Cardiac septum (tissue), 1 donor: ENCODE results near the gene SACM1L. TPM values are rescaled to one million over a fixed set of nuclear protein-coding genes. Genes with fewer than 3 reads are reported as not detected.

ENCODE experiments used
- DNase-seq: peaks from one replicate; pipeline ENCODE4 v3.0.0-alpha.2; 2020; ENCODE audit warnings: low spot score
- intact Hi-C: fragments of 100-400 bp; cut with DNase I; formaldehyde crosslinking; loops from one replicate; pipeline ENCODE4 v1.14.0; 2022
- total RNA-seq: library from RNA; stranded (reverse); fragmentation: NEBNext Ultra II Directional; extraction: Animal tissue kit (Norgen Biotek cat#: 25700); gene quantifications from one replicate; pipeline ENCODE4 v1.2.1, GENCODE V29; 2021
- donor health status: DM: no; HTN: no; CAD: no.

The SACM1L gene
- total RNA-seq, 1 donor from 2014 or later, result 29.6 TPM

- DNase-seq, result no peak
- intact Hi-C loops, result no loop called here
Measured at GRCh38 chr3:45758871-45759270, 69.7 kb downstream of the SACM1L start.

- DNase-seq, result no peak
- intact Hi-C loops, result loop anchor here (2.0 to 5.0 kb wide), 4 partner anchors 72 to 319 kb away; no protein-coding TSS in a partner anchor
Measured at GRCh38 chr3:45759851-45760250, 70.7 kb downstream of the SACM1L start.

GRCh38 chr3:45760878-45761711 lies 71.9 kb downstream of the SACM1L start:
- DNase-seq, result no peak
- intact Hi-C loops, result loop anchor here (2.0 to 5.0 kb wide), 4 partner anchors 71 to 318 kb away; no protein-coding TSS in a partner anchor

GRCh38 chr3:45761831-45762230 lies 72.6 kb downstream of the SACM1L start:
- intact Hi-C loops, result loop anchor here (2.0 to 5.0 kb wide), 4 partner anchors 70 to 317 kb away; no protein-coding TSS in a partner anchor
- DNase-seq, result no peak

GRCh38 chr3:45762647-45763302 lies 73.6 kb downstream of the SACM1L start:
- intact Hi-C loops, result loop anchor here (5.0 kb wide), 3 partner anchors 70 to 165 kb away; no protein-coding TSS in a partner anchor
- DNase-seq, result no peak

GRCh38 chr3:45763303-45763675 lies 74.1 kb downstream of the SACM1L start:
- intact Hi-C loops, result loop anchor here (5.0 kb wide), 3 partner anchors 69 to 164 kb away; no protein-coding TSS in a partner anchor
- DNase-seq, result no peak

- intact Hi-C loops, result no loop called here
- peak; percentile 65 for DNase-seq
Measured at GRCh38 chr3:45765266-45765851, 76.2 kb downstream of the SACM1L start.

GRCh38 chr3:45765958-45766357 lies 76.8 kb downstream of the SACM1L start:
- intact Hi-C loops, result no loop called here
- DNase-seq, result no peak

- no peak for DNase-seq
- intact Hi-C loops, result no loop called here
Measured at GRCh38 chr3:45771166-45771775, 82.1 kb downstream of the SACM1L start.

GRCh38 chr3:45771831-45772230 lies 82.6 kb downstream of the SACM1L start:
- no peak for DNase-seq
- intact Hi-C loops, result no loop called here

GRCh38 chr3:45772341-45773035 lies 83.3 kb downstream of the SACM1L start:
- intact Hi-C loops, result no loop called here
- DNase-seq, result no peak

GRCh38 chr3:45773072-45773471 lies 83.9 kb downstream of the SACM1L start:
- no peak for DNase-seq
- intact Hi-C loops, result no loop called here

GRCh38 chr3:45773714-45774449 lies 84.7 kb downstream of the SACM1L start:
- DNase-seq, result no peak
- intact Hi-C loops, result no loop called here

GRCh38 chr3:45774581-45775521 lies 85.7 kb downstream of the SACM1L start:
- DNase-seq, result no peak
- intact Hi-C loops, result no loop called here

GRCh38 chr3:45775571-45776300 lies 86.5 kb downstream of the SACM1L start:
- no peak for DNase-seq
- intact Hi-C loops, result no loop called here

GRCh38 chr3:45776301-45776595 lies 87.1 kb downstream of the SACM1L start:
- intact Hi-C loops, result no loop called here

GRCh38 chr3:45776611-45777010 lies 87.4 kb downstream of the SACM1L start:
- intact Hi-C loops, result no loop called here
- no peak for DNase-seq

More at GRCh38 chr3:45776301-45776595, 87.1 kb downstream of the SACM1L start:
- DNase-seq, result no peak
